Dermis microvascular lymphatic vessel endothelial cell (primary cell): ENCODE data around the gene ASPA. TPM values are rescaled to one million over a fixed set of nuclear protein-coding genes. Genes with fewer than 3 reads are reported as not detected.
"Not testable (repeated sequence)": the region's sequence is repeated elsewhere in the genome, so short reads cannot be mapped to it uniquely, and the experiment has no call there.

Experiments
- DNase-seq, 2 donors: peaks; one replicate each; pipeline versions ENCODE4 v3.0.0 to v3.0.0-alpha.2; 2010; ENCODE audit warnings: low read depth in 2 of 2
- total RNA-seq: library from RNA; depleted of rRNA; stranded (reverse); fragments of >200 nt; gene quantifications from 2 replicates; pipeline ENCODE4 v1.2.1, GENCODE V29; 2014

ASPA gene
- 0.13 TPM in 1 of 2 replicates, not detected in the other for total RNA-seq

DNA sequence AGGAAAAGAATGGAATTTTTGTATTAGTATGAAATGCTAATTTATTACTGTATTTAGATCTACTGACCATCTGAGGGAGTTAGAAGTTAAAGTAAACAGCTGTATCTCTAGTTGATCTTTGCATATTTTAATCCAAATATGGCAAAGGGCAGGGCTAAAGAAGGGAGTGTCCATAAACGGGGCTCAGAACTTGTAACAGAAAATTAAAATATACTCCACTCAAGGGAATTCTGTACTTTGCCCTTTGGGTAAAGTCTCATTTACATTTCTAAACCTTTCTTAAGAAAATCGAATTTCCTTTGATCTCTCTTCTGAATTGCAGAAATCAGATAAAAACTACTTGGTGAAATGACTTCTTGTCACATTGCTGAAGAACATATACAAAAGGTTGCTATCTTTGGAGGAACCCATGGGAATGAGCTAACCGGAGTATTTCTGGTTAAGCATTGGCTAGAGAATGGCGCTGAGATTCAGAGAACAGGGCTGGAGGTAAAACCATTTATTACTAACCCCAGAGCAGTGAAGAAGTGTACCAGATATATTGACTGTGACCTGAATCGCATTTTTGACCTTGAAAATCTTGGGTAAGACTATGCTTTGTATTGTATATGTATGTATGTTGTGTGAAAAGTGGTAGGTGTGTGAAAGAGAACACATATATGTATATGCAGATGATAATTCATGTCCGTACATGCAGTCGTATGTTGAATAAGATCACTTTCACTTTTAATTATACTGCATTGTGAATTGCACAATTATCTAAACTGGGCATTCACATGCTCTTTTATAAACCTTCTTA lies at the start of gene ASPA:
ASPA (plus strand) TSS at position 186 of the 799 bp plus-strand sequence; CDS start at position 349, 163 bp downstream.
- no peak for DNase-seq

DNA sequence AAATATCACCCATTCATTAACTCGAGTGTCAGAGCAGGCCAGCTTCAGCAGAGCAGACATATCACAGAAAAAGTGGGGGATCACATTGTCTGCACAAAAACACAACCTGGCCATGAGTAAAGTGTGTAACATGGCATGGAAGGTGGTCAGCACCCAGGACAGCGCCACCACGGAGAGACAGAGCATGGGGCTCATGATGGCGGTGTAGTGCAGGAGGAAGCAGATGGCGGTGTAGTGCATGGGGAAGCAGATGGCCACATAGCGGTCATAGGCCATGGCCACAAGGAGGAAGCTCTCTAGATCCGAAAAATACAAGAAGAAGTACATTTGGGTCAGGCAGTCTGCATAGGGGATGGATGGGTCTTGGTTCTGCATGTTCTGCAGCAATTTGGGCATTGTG lies 42.6 kb upstream of the ASPA start:
- not testable (repeated sequence) for DNase-seq

DNA sequence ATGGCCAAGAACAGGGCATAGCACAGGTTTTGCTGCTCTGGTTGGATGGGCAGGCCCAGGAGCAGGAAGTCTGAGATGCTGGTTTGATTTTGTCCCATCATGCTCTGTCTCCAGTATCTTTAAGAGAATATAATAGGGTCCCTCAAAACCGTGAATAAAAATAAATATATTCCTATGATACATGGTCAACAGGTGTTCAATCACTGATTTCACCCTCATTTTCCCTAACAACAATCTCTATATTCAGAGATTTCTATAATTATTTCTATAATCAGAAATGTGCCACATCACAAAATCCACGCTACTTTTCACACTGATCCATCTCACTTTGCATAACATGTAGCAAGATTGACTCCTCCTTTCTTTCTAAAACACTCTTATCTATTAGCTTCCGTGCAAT lies 42.1 kb upstream of the ASPA start, which contains the start of gene OR1E2:
OR1E2 (minus strand) TSS at position 101 of the 400 bp plus-strand sequence; CDS start at position 101, 0 bp downstream.
- DNase-seq, result no peak

DNA sequence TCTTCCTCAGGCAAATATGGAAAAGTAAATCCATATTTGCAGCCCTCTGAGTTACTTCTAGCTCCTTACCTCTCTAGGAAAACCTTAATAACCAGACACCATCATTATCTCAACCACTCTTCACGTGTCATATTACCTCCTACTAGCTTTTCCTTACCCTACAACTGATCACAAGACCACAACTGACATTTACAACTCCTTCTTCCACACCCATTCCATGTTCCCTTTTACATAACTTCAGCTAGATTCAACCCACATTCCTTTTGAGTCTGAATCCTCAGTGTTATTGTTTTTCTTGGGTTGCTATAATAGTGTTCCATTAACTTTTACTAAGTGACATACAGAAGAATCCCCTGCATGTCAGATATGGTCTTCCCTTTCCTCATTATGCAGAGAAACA lies 37.4 kb upstream of the ASPA start:
- no peak for DNase-seq

DNA sequence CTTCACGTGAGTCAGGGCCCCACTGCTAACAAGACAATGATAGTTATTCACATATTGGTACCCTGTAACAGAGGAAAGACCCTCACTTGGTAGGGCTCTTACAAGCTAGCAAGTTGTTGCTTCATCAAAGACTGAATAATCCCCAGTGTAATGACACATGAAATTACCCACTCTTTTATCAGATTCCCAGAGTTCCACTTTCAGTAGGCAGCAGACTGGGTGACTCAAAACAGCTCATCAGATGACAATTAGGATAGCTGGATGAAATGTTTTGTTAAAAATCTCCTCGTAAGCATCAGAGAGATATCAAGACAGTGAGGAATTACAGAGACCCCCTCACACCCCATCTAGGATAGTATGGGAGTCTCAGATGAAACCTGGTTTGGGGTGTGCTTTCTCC lies 35.3 kb upstream of the ASPA start:
- no peak for DNase-seq

DNA sequence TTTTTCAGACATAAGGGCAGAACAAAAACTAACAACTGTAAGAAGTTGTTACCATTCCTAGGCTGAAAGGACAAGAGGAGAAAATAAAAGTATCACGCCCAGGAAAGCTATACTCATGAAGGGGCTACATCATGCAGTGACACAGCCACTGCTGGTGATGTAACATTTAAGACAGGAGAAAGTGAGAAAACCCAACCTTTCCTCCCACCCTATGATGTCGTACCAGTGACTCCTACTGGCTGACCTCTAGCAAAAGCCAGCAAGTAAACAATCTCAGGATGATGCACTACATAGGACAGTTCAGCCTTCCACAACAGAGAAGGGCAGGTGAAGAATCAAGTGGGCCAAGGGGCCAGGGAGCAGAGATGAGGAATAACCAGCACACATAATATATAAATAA lies 28.2 kb upstream of the ASPA start:
- DNase-seq, result no peak

DNA sequence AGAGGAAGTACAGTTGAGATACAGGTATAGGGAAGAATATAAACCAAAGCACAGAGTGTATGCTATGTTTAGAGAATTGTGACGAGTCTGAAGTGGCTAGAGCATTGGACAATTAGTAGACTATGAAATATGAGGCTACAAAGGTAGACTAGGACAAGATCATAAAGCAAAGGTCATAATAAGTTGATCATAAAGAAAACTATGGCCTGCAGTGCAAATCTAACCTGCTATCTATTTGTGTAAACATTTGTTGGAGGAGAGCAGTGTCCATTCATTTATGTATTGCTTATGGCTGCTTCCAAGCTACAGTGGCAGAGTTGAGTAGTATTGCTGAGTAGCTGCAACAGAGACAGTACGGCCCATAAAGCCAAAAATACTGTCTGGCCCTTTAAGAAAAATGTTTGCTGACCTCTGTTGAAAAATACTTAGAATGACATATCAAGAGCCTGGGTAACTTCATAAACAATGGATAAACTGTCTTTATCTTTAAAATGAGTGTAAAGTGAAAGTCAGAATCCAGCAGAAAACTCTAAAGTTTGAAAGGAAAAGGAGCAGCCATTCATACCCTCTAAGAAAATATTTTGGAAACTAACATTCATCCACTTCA lies 27.6 kb upstream of the ASPA start:
- DNase-seq, result no peak

DNA sequence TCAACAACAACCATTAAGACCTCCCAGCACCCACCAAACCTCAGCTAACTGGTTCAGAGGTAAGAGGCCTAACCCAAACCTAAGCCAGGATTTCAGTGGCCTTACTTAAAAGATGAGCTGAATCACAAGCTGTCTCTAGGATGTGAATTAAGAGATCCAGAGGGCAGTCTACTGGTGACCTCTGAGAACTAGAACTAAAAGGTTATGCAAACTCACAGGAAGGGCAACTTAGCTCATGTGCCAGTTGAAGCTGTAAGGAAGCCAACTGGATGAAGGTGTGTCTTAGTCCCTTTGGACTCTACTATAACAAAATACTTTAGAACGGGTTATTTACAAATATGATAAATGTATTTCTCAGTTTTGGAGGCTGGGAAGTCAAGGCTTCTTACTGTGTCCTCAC lies 9.4 kb upstream of the ASPA start:
- DNase-seq, result not testable (repeated sequence)

DNA sequence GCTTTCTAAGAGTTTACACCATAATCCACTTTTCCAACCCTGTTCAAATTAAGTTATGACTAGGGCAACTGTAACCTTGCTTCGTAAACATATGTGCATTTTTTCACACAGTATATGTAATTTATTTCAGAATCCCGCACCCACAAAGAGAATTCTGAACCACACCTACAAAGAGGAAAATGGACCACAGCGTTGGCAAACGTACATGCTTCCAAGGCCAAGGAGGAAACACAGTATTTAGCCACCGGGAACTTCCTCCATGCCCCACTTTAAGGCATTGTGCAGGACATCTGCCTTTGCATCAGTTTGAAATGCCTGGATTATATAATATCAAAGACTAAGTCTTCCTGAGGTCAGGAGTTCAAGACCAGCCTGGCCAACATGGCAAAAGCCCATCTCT lies 6.3 kb upstream of the ASPA start:
- no peak for DNase-seq

DNA sequence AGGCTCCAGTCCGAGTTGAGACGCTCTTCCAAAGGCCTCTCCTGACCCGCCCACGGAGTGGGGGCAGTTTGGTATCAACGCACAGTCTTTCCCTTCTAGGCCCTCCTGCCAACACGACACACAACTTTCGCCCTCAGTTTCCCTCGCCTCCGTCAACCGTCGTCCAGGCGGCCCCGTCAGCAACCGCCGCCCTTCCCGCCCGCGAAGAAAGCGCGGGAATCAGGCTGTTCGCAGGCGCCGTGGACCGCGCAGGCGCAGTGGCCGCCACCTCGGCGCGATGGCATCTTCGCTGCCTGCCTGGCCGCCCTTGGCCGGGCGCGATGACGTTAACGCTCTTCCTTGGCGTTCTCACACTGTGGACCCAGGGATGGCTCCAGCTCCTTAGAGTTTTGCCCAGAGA lies 4.2 kb upstream of the ASPA start, which contains the start of gene SPATA22:
SPATA22 (minus strand) TSS at position 221 of the 400 bp plus-strand sequence. CDS start 2,494 bp downstream, outside the sequence.
- no peak for DNase-seq

DNA sequence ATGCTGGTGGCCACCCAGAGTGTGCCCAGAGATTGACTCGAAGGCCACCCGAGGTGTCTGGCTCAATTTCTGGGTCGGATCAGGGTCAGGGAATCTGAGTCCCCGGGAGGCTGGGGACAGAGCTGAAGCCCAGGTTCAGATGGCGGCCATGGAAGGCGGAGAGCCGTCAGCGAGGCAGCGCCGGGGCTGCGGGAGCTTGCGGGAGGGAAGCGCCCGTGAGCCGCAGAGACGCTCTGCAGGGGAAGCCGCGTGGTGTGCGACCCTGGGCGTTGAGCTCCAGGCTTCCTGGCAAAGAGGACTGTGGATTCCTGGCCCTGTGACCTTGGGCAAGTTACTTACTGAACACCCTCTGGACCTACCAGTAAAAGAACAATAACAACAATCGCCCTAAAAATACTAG lies 3.7 kb upstream of the ASPA start:
- DNase-seq, result no peak

DNA sequence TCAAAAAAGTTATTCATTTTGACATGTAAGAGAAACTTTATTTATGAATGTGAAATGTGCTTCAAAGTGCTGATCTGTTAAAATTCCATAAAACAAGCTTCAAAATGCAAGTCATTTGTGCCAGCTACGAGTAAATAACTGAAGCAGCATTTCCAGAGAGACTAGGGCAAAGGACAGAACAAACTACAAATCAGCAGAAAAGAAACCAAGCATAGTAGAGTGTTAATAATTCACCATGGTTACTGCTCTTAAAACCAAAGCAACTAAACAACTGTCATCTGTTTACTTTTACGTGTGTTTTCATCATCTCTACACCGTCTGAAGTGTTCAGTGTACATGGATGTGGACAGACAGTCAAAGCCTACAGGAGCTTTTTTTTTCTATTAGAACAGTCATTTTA lies 1.6 kb upstream of the ASPA start:
- peak in 1 of 2 donors; percentile 15 for DNase-seq

DNA sequence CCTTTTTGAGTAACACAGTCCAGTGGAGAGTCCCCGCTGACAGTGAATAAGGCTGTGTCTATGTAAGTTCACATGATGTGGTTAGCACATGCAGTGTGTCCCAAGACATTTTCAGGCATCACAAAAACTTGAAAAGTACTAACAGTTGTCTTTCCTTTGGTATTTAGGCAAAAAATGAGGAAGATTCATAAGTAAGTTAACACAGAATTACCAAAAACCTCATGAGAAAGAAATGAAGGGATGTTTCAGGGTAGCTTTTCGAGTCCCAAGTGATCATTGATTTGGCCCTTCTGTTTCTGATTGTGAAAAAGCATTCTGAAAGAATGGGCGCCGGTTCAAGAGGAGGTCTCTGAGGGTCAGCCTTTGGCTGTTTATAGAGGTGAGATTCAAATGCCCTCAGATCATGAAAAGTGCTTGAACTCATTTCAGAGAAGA lies 529 bp upstream of the ASPA start:
- no peak for DNase-seq

DNA sequence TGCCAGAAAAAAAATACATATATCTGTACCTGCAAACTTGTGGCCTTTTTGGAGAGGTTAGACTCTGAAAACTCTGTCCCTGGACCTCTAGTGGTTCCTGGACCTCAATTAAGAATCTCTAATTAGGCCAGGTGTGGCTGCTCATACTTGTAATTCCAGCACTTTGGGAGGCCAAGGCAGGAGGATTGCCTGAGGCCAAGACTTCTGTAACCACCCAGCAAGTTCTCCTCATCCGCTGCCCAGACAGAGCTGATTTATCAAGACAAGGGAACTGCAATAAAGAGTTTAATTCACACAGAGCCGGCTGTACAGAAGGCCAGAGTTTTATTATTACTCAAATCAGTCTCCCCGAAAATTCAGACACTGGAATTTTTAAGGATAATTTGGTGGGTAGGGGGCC lies 4.2 kb downstream of the ASPA start:
- DNase-seq, result no peak

DNA sequence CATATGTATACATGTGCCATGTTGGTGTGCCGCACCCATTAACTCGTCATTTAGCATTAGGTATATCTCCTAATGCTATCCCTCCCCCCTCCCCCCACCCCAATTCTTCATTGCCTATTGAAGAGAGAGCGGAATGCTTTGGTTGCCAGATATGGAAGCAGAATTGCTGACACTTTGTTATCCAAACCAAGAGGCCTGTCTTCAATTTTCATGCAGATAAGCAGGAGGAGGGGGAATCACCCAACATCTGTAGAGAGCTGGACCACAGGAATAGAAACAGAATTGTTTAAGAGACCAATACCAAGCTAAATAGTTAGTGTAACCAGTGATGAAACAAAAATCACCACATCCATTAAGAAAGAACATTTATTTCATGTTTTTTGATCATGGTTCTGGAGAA lies 7.1 kb downstream of the ASPA start:
- no peak for DNase-seq

DNA sequence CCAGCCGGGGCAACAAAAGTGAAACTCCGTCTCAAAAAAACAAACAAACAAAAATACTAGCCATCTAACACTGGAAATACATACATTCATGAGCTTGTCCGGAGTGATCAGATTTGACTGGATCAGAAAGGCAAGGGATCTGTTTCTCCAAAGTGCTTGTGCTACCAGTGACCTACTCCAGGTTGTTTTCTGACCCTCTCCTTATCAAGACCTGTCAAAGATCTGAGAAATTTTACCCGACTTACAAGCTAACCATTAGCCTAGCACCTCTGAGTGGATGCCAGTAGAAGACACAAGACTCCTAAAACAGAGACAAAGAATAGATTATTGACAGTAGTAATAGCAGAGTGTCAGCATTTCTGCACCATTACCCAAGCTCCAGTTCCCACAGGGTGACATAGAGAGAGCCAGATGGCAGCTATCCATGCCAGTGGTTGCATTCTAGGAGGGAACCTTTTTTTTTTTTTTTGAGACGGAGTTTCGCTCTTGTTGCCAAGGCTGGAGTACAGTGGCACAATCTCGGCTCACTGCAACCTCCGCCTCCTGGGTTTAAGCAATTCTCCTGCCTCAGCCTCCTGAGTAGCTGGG lies 9.8 kb downstream of the ASPA start:
- no peak for DNase-seq

DNA sequence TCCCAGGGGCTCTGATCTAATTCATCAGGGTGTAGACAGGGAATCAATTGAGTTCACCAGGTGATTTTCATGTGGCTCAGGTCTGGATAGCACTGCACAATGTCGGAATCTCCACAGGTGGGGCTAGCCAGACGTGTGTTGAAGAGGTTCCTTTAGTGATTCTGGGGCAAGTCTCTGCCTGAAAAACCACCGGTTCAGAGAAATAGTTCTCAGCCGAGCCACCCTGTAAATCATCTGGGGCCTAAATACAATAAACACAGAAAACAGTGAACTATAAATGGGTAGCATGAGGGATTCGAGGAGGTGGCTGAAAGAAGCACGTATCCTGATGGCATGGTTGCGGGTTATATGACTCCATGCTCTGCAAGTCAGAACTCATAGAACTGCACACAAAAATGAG lies 21.3 kb downstream of the ASPA start:
- no peak for DNase-seq

DNA sequence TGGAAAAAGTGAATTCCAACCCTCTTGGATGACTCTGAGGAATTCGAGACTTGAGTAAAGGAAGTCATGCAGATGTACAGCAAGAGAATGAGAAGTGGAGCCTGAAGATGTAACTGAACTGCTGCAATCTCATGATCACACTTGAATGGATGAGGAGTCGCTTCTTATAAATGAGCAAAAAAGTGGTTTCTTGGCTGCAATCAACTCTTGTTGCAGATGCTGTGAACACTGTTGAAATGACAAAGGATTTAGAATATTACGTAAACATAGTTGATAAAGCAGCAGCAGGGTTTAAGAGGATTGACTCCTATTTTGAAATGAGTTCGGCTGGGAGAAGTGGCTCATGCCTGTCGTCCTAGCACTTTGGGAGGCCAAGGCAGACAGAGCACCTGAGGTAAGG lies 25.5 kb downstream of the ASPA start:
- DNase-seq, result no peak

DNA sequence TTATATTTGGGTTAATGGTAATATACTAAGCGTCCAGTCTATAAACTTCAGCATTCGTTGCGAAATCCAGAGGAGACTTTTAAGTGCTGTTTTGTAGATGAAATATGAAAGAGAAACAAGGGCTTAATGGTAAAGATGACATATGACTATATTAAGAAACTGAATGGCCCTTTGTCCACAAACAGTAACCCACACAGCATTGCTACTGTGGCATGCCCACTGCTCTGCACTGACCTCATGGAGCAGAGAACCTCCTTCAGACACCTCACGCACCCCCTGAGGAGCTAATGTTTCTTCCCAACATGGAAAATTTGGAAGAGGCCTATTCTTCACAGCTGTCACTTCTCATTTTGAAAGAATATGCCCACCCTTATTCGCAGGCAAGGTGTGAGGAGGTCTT lies 26.7 kb downstream of the ASPA start:
- no peak for DNase-seq

DNA sequence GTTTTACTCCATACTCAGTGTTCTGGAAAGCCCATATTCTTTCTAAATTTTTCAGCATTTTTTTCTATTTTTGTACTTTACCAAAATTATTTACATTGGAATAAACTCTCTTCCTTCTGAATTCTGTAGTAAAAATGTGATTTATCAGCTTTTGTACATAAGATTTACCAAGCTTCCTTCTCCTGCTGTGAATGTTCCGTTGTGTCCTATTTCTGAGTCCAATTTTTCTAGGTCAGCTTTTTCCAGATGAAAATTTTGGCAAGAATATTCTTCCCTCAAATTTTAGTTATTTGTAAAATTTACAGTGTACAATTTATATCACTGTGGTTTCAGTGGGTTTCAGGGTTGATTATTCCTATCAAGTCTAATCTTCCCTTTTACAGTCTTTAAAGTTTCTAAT lies 27.5 kb downstream of the ASPA start:
- no peak for DNase-seq

DNA sequence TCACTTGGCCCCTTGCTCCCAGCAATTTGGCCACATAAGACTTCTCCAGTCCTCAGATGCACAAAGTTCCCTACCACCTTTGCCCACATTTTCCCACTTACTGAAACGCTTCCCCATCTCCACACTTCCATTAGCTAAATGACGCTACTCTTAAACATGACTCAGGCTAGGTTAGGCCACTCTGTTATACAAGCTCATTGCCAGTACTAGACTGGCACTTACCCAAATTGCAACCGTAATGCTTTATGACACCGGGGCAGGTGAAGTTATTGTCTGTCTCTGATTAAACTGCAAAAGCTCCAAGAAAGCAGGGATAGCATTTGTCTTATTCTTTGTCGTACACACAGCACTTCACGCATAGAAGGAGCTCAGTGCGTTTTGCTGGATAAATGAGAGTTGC lies 29.2 kb downstream of the ASPA start:
- DNase-seq, result no peak

DNA sequence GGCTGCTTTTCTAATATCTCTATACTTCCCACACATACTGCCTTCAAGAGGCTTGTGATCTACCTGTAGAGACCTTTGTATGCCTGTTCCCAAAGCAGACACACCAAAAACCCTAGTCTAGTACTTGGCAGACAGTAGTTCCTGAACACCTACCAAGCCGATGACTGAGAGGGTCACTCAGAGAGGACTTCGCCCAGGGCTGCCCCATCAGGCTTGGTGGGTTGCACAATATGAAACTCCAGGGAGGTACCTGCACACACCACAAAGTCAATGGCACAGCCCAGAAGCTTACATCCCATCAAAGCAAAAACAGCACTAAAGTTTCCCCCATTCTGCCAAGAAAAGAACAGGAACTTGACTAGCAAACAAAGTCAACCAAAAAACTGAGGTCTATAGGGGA lies 30.3 kb downstream of the ASPA start:
- no peak for DNase-seq

DNA sequence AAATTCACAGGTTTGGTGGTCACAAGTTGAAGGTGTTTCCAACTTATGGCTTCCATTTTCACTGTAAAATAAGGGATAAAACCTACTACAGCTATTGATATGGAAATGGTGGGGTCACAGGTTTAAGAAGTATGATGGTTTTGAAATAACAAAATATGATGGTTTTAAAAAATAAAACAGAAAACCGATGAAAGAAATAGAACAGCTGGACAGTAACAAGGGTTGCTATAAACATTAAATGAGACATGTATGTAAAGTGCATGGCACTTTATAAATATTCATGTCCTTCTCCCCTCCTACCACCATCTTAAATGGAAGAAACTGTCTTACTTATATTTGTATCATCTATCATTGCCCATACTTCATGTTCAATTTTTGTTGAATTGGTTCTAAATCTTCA lies 31.3 kb downstream of the ASPA start:
- DNase-seq, result no peak
